Large intestine (tissue), 12 donors: ENCODE results near the gene KLHL42. TPM values are rescaled to one million over a fixed set of nuclear protein-coding genes. Genes with fewer than 3 reads are reported as not detected.
"Not testable (repeated sequence)": the region's sequence is repeated elsewhere in the genome, so short reads cannot be mapped to it uniquely, and the experiment has no call there.

Source experiments
- DNase-seq, 2 donors: peaks; one replicate each; pipeline versions ENCODE4 v3.0.0 to v3.0.0-alpha.2; 2013
- H3K27ac ChIP-seq: one replicate; pipeline ENCODE4 v1.5.1; 2013; ENCODE audit warnings: low read length
- H3K27me3 ChIP-seq: 2 replicates; pipeline ENCODE4 v1.6.1; 2013; ENCODE audit warnings: low read length; ENCODE audit not compliant: control insufficient read depth, insufficient read depth
- H3K36me3 ChIP-seq: 2 replicates; pipeline ENCODE4 v1.6.1; 2013; ENCODE audit warnings: low read length; ENCODE audit not compliant: control insufficient read depth, insufficient read depth
- H3K4me1 ChIP-seq: one replicate; pipeline ENCODE4 v1.6.1; 2013; ENCODE audit warnings: low read length; ENCODE audit not compliant: control insufficient read depth, insufficient read depth
- H3K4me3 ChIP-seq: one replicate; pipeline ENCODE4 v1.5.1; 2013; ENCODE audit warnings: low read length
- H3K9me3 ChIP-seq: one replicate; pipeline ENCODE4 v1.6.1; 2013; ENCODE audit warnings: mild to moderate bottlenecking, low read depth, low read length, moderate library complexity; ENCODE audit not compliant: control insufficient read depth
- WGBS: methylation state at CpG from one replicate; pipeline ENCODE4 v1.1.5; 2013; ENCODE audit warnings: low lambda C conversion rate; ENCODE audit not compliant: insufficient coverage; 5-methylcytosine and 5-hydroxymethylcytosine counted together
- long read RNA-seq, 11 donors: transcript quantifications; one replicate each; lab custom pipeline, GENCODE V29; 2026
- polyA plus RNA-seq: library from polyadenylated mRNA; unstranded; fragments of 120-200 nt; gene quantifications from one replicate; pipeline ENCODE4 v1.2.1, GENCODE V29; 2013

KLHL42 gene
- 27.7 TPM for polyA plus RNA-seq
- long read RNA-seq, donor 1, full-length matches to known transcripts = 4 of 4 reads
- long read RNA-seq, donor 1, partial matches to known transcripts = 0 of 4 reads
- long read RNA-seq, donor 1, other reads (novel, unspliced or antisense) = 0 of 4 reads
- long read RNA-seq, donor 2, full-length matches to known transcripts = 8 of 8 reads
- long read RNA-seq, donor 2, partial matches to known transcripts = 0 of 8 reads
- long read RNA-seq, donor 2, other reads (novel, unspliced or antisense) = 0 of 8 reads
- long read RNA-seq, donor 3 = 0 reads
- long read RNA-seq, donor 4, full-length matches to known transcripts = 1 of 1 reads
- long read RNA-seq, donor 4, partial matches to known transcripts = 0 of 1 reads
- long read RNA-seq, donor 4, other reads (novel, unspliced or antisense) = 0 of 1 reads
- long read RNA-seq, donor 5, full-length matches to known transcripts = 3 of 3 reads
- long read RNA-seq, donor 5, partial matches to known transcripts = 0 of 3 reads
- long read RNA-seq, donor 5, other reads (novel, unspliced or antisense) = 0 of 3 reads
- long read RNA-seq, donor 6, full-length matches to known transcripts = 8 of 8 reads
- long read RNA-seq, donor 6, partial matches to known transcripts = 0 of 8 reads
- long read RNA-seq, donor 6, other reads (novel, unspliced or antisense) = 0 of 8 reads
- long read RNA-seq, donor 7, full-length matches to known transcripts = 5 of 5 reads
- long read RNA-seq, donor 7, partial matches to known transcripts = 0 of 5 reads
- long read RNA-seq, donor 7, other reads (novel, unspliced or antisense) = 0 of 5 reads
- long read RNA-seq, donor 8, full-length matches to known transcripts = 6 of 14 reads
- long read RNA-seq, donor 8, partial matches to known transcripts = 8 of 14 reads
- long read RNA-seq, donor 8, other reads (novel, unspliced or antisense) = 0 of 14 reads
- long read RNA-seq, donor 9, full-length matches to known transcripts = 12 of 12 reads
- long read RNA-seq, donor 9, partial matches to known transcripts = 0 of 12 reads
- long read RNA-seq, donor 9, other reads (novel, unspliced or antisense) = 0 of 12 reads
- long read RNA-seq, donor 10, full-length matches to known transcripts = 12 of 12 reads
- long read RNA-seq, donor 10, partial matches to known transcripts = 0 of 12 reads
- long read RNA-seq, donor 10, other reads (novel, unspliced or antisense) = 0 of 12 reads
- long read RNA-seq, donor 11, full-length matches to known transcripts = 7 of 7 reads
- long read RNA-seq, donor 11, partial matches to known transcripts = 0 of 7 reads
- long read RNA-seq, donor 11, other reads (novel, unspliced or antisense) = 0 of 7 reads

- Histone ChIP-seq H3K9me3 (no peaks in the 10 kb centered on the region), H3K27ac (peak within 1 kb of the TSS; percentile 73), H3K36me3 (peaks cover 5% of the 10 kb centered on the region), H3K4me3 (peak within 1 kb of the TSS; percentile 75), H3K4me1 (peaks cover 16% of the 10 kb centered on the region), H3K27me3 (no peaks in the 10 kb centered on the region)
- WGBS = no CpG with 5 or more reads among the region's 92 CpGs
- DNase-seq = peak; percentile 57 to 88
Measured at GRCh38 chr12:27779920-27780611, at the start of gene KLHL42, which contains the start of gene MANSC4. TSS of gene KLHL42 (plus strand) at chr12:27780233. CDS start at chr12:27780331, 98 bp downstream. TSS of gene MANSC4 (minus strand) at chr12:27780236. CDS start at chr12:27771276, 8,960 bp downstream.

- Histone ChIP-seq H3K27me3 (no peaks in the 10 kb centered on the region), H3K36me3 (peaks cover 24% of the 10 kb centered on the region), H3K4me1 (no peaks in the 10 kb centered on the region), H3K9me3 (no peaks in the 10 kb centered on the region), H3K27ac (no peak overlapping the region), H3K4me3 (no peak overlapping the region)
- no peak for DNase-seq
- 100% methylated on average over 1 of the region's 2 CpGs for WGBS
Measured at GRCh38 chr12:27732281-27732680, 47.8 kb upstream of the KLHL42 start.

GRCh38 chr12:27733052-27733656 lies 46.9 kb upstream of the KLHL42 start:
- 31% methylated on average over 2 of the region's 3 CpGs for WGBS
- Histone ChIP-seq H3K36me3 (peaks cover 22% of the 10 kb centered on the region), H3K4me3 (no peak overlapping the region), H3K4me1 (no peaks in the 10 kb centered on the region), H3K27ac (no peak overlapping the region), H3K9me3 (no peaks in the 10 kb centered on the region), H3K27me3 (no peaks in the 10 kb centered on the region)
- no peak for DNase-seq

- 80% methylated on average over 1 of the region's 1 CpG for WGBS
- no peaks in the 10 kb centered on the region for H3K4me1 ChIP-seq
- peaks cover 23% of the 10 kb centered on the region for H3K36me3 ChIP-seq
- no peaks in the 10 kb centered on the region for H3K27me3 ChIP-seq
- no peaks in the 10 kb centered on the region for H3K9me3 ChIP-seq
- H3K4me3 ChIP-seq = no peak overlapping the region
- H3K27ac ChIP-seq = no peak overlapping the region
- no peak for DNase-seq
Measured at GRCh38 chr12:27733791-27734190, 46.2 kb upstream of the KLHL42 start.

GRCh38 chr12:27734321-27734720 lies 45.7 kb upstream of the KLHL42 start:
- peaks cover 23% of the 10 kb centered on the region for H3K36me3 ChIP-seq
- DNase-seq, H3K4me1 ChIP-seq, H3K27me3 ChIP-seq, H3K27ac ChIP-seq, H3K4me3 ChIP-seq, H3K9me3 ChIP-seq: not testable (repeated sequence)
- WGBS = no CpG with 5 or more reads among the region's 9 CpGs

GRCh38 chr12:27743601-27744000 lies 36.4 kb upstream of the KLHL42 start:
- H3K27ac ChIP-seq = no peak overlapping the region
- H3K36me3 ChIP-seq = peaks cover 26% of the 10 kb centered on the region
- H3K27me3 ChIP-seq = no peaks in the 10 kb centered on the region
- no peak overlapping the region for H3K4me3 ChIP-seq
- H3K9me3 ChIP-seq = no peaks in the 10 kb centered on the region
- 88% methylated on average over 1 of the region's 5 CpGs for WGBS
- H3K4me1 ChIP-seq = no peaks in the 10 kb centered on the region
- no peak for DNase-seq

GRCh38 chr12:27745734-27746133 lies 34.3 kb upstream of the KLHL42 start:
- not testable (repeated sequence) for H3K27me3 ChIP-seq, DNase-seq, H3K4me3 ChIP-seq, H3K9me3 ChIP-seq, H3K27ac ChIP-seq, H3K4me1 ChIP-seq
- WGBS = no CpG with 5 or more reads among the region's 1 CpG
- peaks cover 14% of the 10 kb centered on the region for H3K36me3 ChIP-seq

- no peak overlapping the region for H3K4me3 ChIP-seq
- H3K4me1 ChIP-seq = no peaks in the 10 kb centered on the region
- 83% methylated on average over 3 of the region's 3 CpGs for WGBS
- DNase-seq = no peak
- H3K27me3 ChIP-seq = no peaks in the 10 kb centered on the region
- H3K36me3 ChIP-seq = peaks cover 14% of the 10 kb centered on the region
- no peak overlapping the region for H3K27ac ChIP-seq
- H3K9me3 ChIP-seq = no peaks in the 10 kb centered on the region
Measured at GRCh38 chr12:27747111-27747820, 32.8 kb upstream of the KLHL42 start.
